ENCODE measurements around the gene KCNJ10. TPM values are rescaled to one million over a fixed set of nuclear protein-coding genes. Genes with fewer than 3 reads are reported as not detected.

Gene KCNJ10
- total RNA-seq, 2 experiments from 2014 or later, result 0.29 TPM; not detected in 1

DNA sequence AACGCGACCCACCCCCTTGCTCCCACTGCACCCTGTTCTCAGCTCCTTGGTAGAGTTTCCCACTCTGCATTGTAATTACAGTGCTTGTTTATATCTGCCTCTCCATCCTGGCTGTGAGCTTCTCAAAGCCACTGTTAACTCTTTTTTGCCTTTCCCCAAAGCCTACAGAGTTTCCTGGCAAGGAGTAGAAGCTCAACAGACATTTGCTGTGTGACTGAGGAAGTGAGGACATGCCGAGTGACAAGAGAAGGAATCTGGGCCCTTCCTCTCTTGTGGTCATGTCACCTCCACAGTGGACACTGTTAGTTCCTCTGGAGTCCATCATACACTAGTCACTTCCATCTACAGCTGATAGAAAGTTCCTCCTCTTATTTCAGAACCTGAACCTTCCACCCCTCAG lies 34.5 kb upstream of the KCNJ10 start:
- ChIA-PET CTCF (ENCODE audit: unreplicated experiment) (interaction anchor here (2.2 kb wide), 1 partner anchor 187 kb away, joined by 8 read pairs; no protein-coding TSS in a partner anchor), POLR2A (interaction anchor here (0.6 kb wide), 2 partner anchors 47 to 568 kb away, joined by 3 to 4 read pairs; partner anchors contain the start of gene ATP1A4)
- no peak overlapping the region for H3K27ac ChIP-seq (ENCODE audit: low read depth, low read length, poor library complexity, severe bottlenecking)
- no peak overlapping the region for H3K4me3 ChIP-seq (ENCODE audit: low read depth, low read length, poor library complexity, severe bottlenecking)
- TF ChIP-seq EZH2phosphoT487 (IDR thresholded peaks at IDR 0.05; ENCODE audit: borderline replicate concordance, low read depth, low read length), result no peak
- TF ChIP-seq, protein P1, sequence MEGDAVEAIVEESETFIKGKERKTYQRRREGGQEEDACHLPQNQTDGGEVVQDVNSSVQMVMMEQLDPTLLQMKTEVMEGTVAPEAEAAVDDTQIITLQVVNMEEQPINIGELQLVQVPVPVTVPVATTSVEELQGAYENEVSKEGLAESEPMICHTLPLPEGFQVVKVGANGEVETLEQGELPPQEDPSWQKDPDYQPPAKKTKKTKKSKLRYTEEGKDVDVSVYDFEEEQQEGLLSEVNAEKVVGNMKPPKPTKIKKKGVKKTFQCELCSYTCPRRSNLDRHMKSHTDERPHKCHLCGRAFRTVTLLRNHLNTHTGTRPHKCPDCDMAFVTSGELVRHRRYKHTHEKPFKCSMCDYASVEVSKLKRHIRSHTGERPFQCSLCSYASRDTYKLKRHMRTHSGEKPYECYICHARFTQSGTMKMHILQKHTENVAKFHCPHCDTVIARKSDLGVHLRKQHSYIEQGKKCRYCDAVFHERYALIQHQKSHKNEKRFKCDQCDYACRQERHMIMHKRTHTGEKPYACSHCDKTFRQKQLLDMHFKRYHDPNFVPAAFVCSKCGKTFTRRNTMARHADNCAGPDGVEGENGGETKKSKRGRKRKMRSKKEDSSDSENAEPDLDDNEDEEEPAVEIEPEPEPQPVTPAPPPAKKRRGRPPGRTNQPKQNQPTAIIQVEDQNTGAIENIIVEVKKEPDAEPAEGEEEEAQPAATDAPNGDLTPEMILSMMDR (conservative IDR thresholded peaks at IDR 0.05; ENCODE audit: low read length), result no peak
- no peaks in the 10 kb centered on the region for H3K9me2 ChIP-seq (ENCODE audit: insufficient read depth, low read length)
- no TSS peak for BruUV-seq (replicated peaks)
- H3K4me1 ChIP-seq (ENCODE audit: insufficient read depth, low read length, poor library complexity, severe bottlenecking), result peaks cover 24% of the 10 kb centered on the region
- DNase-seq (ENCODE audit: low spot score), result no peak
- H3K36me3 ChIP-seq (ENCODE audit: insufficient read depth, low read length), result no peaks in the 10 kb centered on the region
- intact Hi-C loops (cut with micrococcal nuclease; ENCODE audit: unreplicated experiment), result no loop called here
- no peak overlapping the region for H3K4me2 ChIP-seq (ENCODE audit: low read length)
- no peaks in the 10 kb centered on the region for H3K79me2 ChIP-seq (ENCODE audit: insufficient read depth, low read depth, low read length)
- no peaks in the 10 kb centered on the region for H4K20me1 ChIP-seq (ENCODE audit: insufficient read depth, low read length)
- H2AFZ ChIP-seq (ENCODE audit: low read length), result no peak overlapping the region; the same call in 1 of the 2 replicates
- no peaks in the 10 kb centered on the region for H3K9me3 ChIP-seq (ENCODE audit: low read length)

DNA sequence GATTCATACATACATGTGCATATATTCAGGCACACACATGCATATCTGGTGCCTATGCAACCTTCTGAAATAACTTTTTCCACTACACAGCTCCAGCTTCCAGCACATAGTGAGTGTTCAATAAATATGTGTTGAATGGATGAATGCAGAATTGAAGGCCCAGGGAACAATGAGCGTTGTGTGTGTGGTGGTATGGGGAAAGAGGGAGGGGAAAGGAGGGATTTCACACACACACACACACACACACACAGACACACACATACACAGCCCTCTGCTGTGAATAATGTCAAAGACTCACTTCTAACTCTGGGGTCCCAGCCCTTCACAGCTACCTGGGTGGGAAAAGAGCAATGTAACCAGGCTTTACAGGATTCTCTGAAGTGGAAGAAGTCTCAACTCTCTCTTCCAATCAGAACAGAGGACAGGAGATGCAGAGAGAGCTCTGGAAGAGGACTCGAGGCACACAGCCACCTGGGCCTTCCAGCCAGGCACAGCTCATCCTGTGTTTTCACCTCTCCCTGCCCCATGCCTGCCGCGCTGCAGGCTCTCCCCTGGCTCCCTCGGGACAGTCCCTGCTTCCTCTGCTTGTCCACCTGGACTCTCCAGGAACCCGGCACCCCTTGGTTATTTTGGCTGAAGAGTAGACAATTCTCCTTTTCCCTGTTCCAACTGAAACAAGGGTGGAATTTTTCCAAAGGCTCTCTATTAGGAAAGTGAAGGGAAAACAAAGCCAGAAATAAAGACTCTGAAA lies 33.9 kb upstream of the KCNJ10 start:
- Histone ChIP-seq H2AFZ (ENCODE audit: low read length) (no peak overlapping the region; the same call in 1 of the 2 replicates), H3K9me3 (ENCODE audit: low read length) (no peaks in the 10 kb centered on the region), H3K36me3 (ENCODE audit: insufficient read depth, low read length) (no peaks in the 10 kb centered on the region), H3K9me2 (ENCODE audit: insufficient read depth, low read length) (no peaks in the 10 kb centered on the region), H3K27ac (ENCODE audit: low read depth, low read length, poor library complexity, severe bottlenecking) (no peak overlapping the region), H3K4me1 (ENCODE audit: insufficient read depth, low read length, poor library complexity, severe bottlenecking) (peaks cover 26% of the 10 kb centered on the region), H4K20me1 (ENCODE audit: insufficient read depth, low read length) (no peaks in the 10 kb centered on the region), H3K4me2 (ENCODE audit: low read length) (no peak overlapping the region), H3K4me3 (ENCODE audit: low read depth, low read length, poor library complexity, severe bottlenecking) (no peak overlapping the region), H3K79me2 (ENCODE audit: insufficient read depth, low read depth, low read length) (no peaks in the 10 kb centered on the region)
- intact Hi-C loops (cut with micrococcal nuclease; ENCODE audit: unreplicated experiment), result no loop called here
- POLR2A ChIA-PET, result interaction anchor here (0.6 to 0.7 kb wide), 3 partner anchors 48 to 569 kb away, joined by 3 to 4 read pairs (median 3); partner anchors contain the start of gene ATP1A4
- CTCF ChIA-PET (ENCODE audit: unreplicated experiment), result interaction anchor here (1.0 to 2.2 kb wide), 2 partner anchors 148 to 187 kb away, joined by 4 to 8 read pairs; no protein-coding TSS in a partner anchor
- DNase-seq (ENCODE audit: low spot score), result no peak
- BruUV-seq (replicated peaks), result no TSS peak
- TF ChIP-seq, protein P1 (conservative IDR thresholded peaks at IDR 0.05; ENCODE audit: low read length), result no peak
- TF ChIP-seq EZH2phosphoT487 (IDR thresholded peaks at IDR 0.05; ENCODE audit: borderline replicate concordance, low read depth, low read length), result no peak
